Endothelial cell of umbilical vein (primary cell): ENCODE results near the gene TSPAN10. TPM values are rescaled to one million over a fixed set of nuclear protein-coding genes. Genes with fewer than 3 reads are reported as not detected.

ENCODE experiments used
- BruUV-seq: library from RNA; stranded (reverse); fragments of 400-500 nt; replicated peaks from 2 replicates; lab custom pipeline; 2021; lab: Mats Ljungman, UMichigan
- CTCF ChIA-PET: fragments of 300-600, 350-600 bp; sonication (Branson Sonifier 250); formaldehyde crosslinking; loops from one replicate; lab custom pipeline; 2021; ENCODE audit warnings: antibody characterized with exemption, inconsistent platforms; lab: Charles Lee
- POLR2A ChIA-PET: fragments of 300-600, 350-600 bp; sonication (Branson Sonifier 250); formaldehyde crosslinking; loops from one replicate; lab custom pipeline; 2021; ENCODE audit warnings: antibody characterized with exemption, inconsistent platforms; lab: Charles Lee
- DNase-seq: peaks from one replicate; pipeline ENCODE4 v3.0.0-alpha.2; 2011; ENCODE audit warnings: low read depth, low spot score
- FAIRE-seq: peaks from 2 replicates; lab custom pipeline; 2011; peaks lifted over from hg19 to GRCh38; lab: Jason Lieb, UNC
- H2AFZ ChIP-seq: 2 replicates; pipeline ENCODE4 v1.6.0; 2012; ENCODE audit warnings: low read depth, low read length, control low read depth, inconsistent platforms
- H3K27ac ChIP-seq: 2 replicates; pipeline ENCODE4 v1.5.1; 2011; ENCODE audit warnings: low read depth, mild to moderate bottlenecking, control low read depth, low read length, moderate library complexity; ENCODE audit not compliant: insufficient read depth
- H3K27me3 ChIP-seq, 2 experiments: 2 replicates each; pipeline versions ENCODE4 v1.6.0 to v1.6.1; 2011; ENCODE audit warnings: low read length in 2 of 2, mixed read lengths in 1 of 2; ENCODE audit not compliant: control insufficient read depth in 2 of 2, insufficient read depth in 2 of 2
- H3K36me3 ChIP-seq, 2 experiments: 2 replicates in 1 of 2; 3 replicates in 1 of 2; pipeline ENCODE4 v1.5.1; 2011; ENCODE audit warnings: low read length in 2 of 2, mild to moderate bottlenecking in 1 of 2, moderate library complexity in 1 of 2; ENCODE audit not compliant: control insufficient read depth in 2 of 2, insufficient read depth in 2 of 2; ENCODE audit errors: extremely low read depth in 1 of 2
- H3K4me1 ChIP-seq: 3 replicates; pipeline ENCODE4 v1.5.1; 2011; ENCODE audit warnings: mild to moderate bottlenecking, low read length; ENCODE audit not compliant: control insufficient read depth, insufficient read depth; ENCODE audit errors: extremely low read depth
- H3K4me2 ChIP-seq: 2 replicates; pipeline ENCODE4 v1.6.1; 2011; ENCODE audit warnings: low read length, control low read depth, mixed read lengths; ENCODE audit not compliant: insufficient read depth
- H3K4me3 ChIP-seq, 3 experiments: fragments of 200-600 bp in 1 of 3; sonication (generic), shearing (Covaris generic) in 1 of 3; replicated peaks in 1 of 3; 2 replicates each; pipeline ENCODE4 v1.5.1; 2011 to 2016; ENCODE audit warnings: control low read depth in 3 of 3, low read length in 3 of 3, mild to moderate bottlenecking in 2 of 3, inconsistent platforms in 1 of 3, low read depth in 1 of 3, moderate library complexity in 1 of 3; ENCODE audit not compliant: insufficient read depth in 1 of 3
- H3K79me2 ChIP-seq: 2 replicates; pipeline ENCODE4 v1.6.0; 2012; ENCODE audit warnings: low read length, inconsistent platforms; ENCODE audit not compliant: control insufficient read depth, insufficient read depth
- H3K9ac ChIP-seq: replicated peaks from 2 replicates; pipeline ENCODE3; 2011; ENCODE audit warnings: low read length, control low read depth; ENCODE audit not compliant: insufficient read depth; ENCODE audit errors: extremely low read depth
- H3K9me1 ChIP-seq: replicated peaks from 3 replicates; pipeline ENCODE4 v1.6.0; 2011; ENCODE audit warnings: mild to moderate bottlenecking, low read length; ENCODE audit not compliant: control insufficient read depth, insufficient read depth; ENCODE audit errors: extremely low read depth
- H3K9me3 ChIP-seq: replicated peaks from 2 replicates; pipeline ENCODE4 v1.5.1; 2012; ENCODE audit warnings: low read length, inconsistent platforms; ENCODE audit not compliant: control insufficient read depth, insufficient read depth
- H4K20me1 ChIP-seq: replicated peaks from 2 replicates; pipeline ENCODE3; 2011; ENCODE audit warnings: mild to moderate bottlenecking, low read length; ENCODE audit not compliant: control insufficient read depth, insufficient read depth; ENCODE audit errors: extremely low read depth
- EZH2 ChIP-seq: IDR thresholded peaks from 2 replicates; pipeline ENCODE4 v1.6.1; 2012; ENCODE audit warnings: borderline replicate concordance, low read depth, mild to moderate bottlenecking, moderate library complexity, low read length, inconsistent platforms; ENCODE audit not compliant: severe bottlenecking
- JUN ChIP-seq: IDR thresholded peaks from 2 replicates; pipeline ENCODE4 v1.6.1; 2011; ENCODE audit warnings: borderline replicate concordance, low read depth; ENCODE audit not compliant: insufficient read length, insufficient read depth
- MAX ChIP-seq: IDR thresholded peaks from 2 replicates; pipeline ENCODE4 v1.6.1; 2011; ENCODE audit not compliant: insufficient read depth, insufficient read length
- MYC ChIP-seq: IDR thresholded peaks from one replicate; pipeline ENCODE4 v1.6.1; 2011; ENCODE audit warnings: mild to moderate bottlenecking, low read depth, low read length
- POLR2A ChIP-seq: IDR thresholded peaks from 2 replicates; pipeline ENCODE4 v1.6.1; 2012; ENCODE audit warnings: low read depth, mild to moderate bottlenecking, control low read depth, low read length
- POLR2AphosphoS5 ChIP-seq: IDR thresholded peaks from 2 replicates; pipeline ENCODE4 v1.6.1; 2012; ENCODE audit warnings: low read depth, mild to moderate bottlenecking, control low read depth, low read length, moderate library complexity; ENCODE audit not compliant: insufficient read depth
- dilution Hi-C: fragments of 300-500 bp; cut with MboI; formaldehyde crosslinking; loops from one replicate; pipeline ENCODE4 v1.15.0; 2019; ENCODE audit warnings: low sequenced_read_pairs; ENCODE audit not compliant: extremely low pct_ligation_motif_present
- intact Hi-C: fragments of 100-400 bp; cut with micrococcal nuclease; formaldehyde crosslinking; loops from one replicate; pipeline ENCODE4 v1.10.0; 2022
- polyA plus RNA-seq, 4 experiments: library from polyadenylated mRNA; depleted of rRNA in 3 of 4; stranded (reverse) in 3 of 4; unstranded in 1 of 4; fragments of >200 nt; gene quantifications; 2 replicates each; pipeline versions ENCODE4 v1.2.1 to v1.2.3, GENCODE V29; 2011 to 2012; ENCODE audit warnings: missing spikeins in 1 of 4
- total RNA-seq: library from RNA; stranded (reverse); gene quantifications from 2 replicates; pipeline ENCODE4 v1.2.3, GENCODE V29; 2021
- TF ChIP-seq, protein P1 (sequence below), 2 donors: IDR thresholded peaks; 1 replicate in 1 of 2; 2 replicates in 1 of 2; pipeline ENCODE4 v1.5.1; 2011; ENCODE audit warnings: low read length in 2 of 2, mild to moderate bottlenecking in 2 of 2, moderate library complexity in 2 of 2, control low read depth in 1 of 2, inconsistent platforms in 1 of 2, low read depth in 1 of 2; ENCODE audit not compliant: insufficient read depth in 1 of 2; ENCODE audit errors: extremely low read depth in 1 of 2

Gene TSPAN10
- total and polyA plus RNA-seq, 2 donors (not counting 3 experiments of a cell fraction or from before 2014, with no cell fraction given) = 0.91 to 1.1 TPM

DNA sequence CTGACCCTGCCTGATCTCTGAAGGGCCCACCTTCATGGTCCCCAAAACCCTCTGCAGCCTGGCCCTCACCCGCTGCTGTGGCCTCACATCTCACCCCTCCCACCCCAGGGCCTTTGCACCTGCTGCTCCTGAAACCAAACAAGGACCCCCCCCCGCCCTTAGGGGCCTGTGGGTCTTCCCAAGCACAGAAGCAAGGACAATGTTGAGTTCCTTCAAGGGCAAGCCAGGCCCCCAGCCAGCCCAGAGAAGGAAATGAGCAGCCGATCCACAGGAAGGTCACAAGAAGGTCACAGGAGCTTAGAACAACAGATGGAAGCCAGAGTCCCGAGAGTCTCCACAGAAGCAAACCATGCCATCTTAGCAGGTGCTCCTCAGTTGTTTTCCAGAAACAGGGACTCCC lies 19.8 kb downstream of the TSPAN10 start:
- H4K20me1 ChIP-seq = no peaks in the 10 kb centered on the region
- DNase-seq (peak; percentile 53), FAIRE-seq (peak; percentile 70)
- H3K4me2 ChIP-seq = no peak overlapping the region
- H3K36me3 ChIP-seq = no peaks in the 10 kb centered on the region
- H3K4me1 ChIP-seq = peaks cover 9% of the 10 kb centered on the region
- no peak overlapping the region for H3K4me3 ChIP-seq
- CTCF ChIA-PET = no interaction called here
- POLR2A ChIA-PET = interaction anchor here (2.1 kb wide), 1 partner anchor 21 kb away, joined by 4 read pairs; no protein-coding TSS in a partner anchor
- no peaks in the 10 kb centered on the region for H3K27me3 ChIP-seq
- no peaks in the 10 kb centered on the region for H3K9me1 ChIP-seq
- no peak overlapping the region for H3K9ac ChIP-seq
- peak overlapping the region; percentile 13 for H2AFZ ChIP-seq
- dilution Hi-C loops = no loop called here
- no TSS peak for BruUV-seq
- no peaks in the 10 kb centered on the region for H3K9me3 ChIP-seq
- H3K27ac ChIP-seq = no peak overlapping the region
- intact Hi-C loops = no loop called here
- TF ChIP-seq POLR2AphosphoS5 (no peak), POLR2A (no peak), MYC (no peak), JUN (no peak), EZH2 (no peak)
- H3K79me2 ChIP-seq = no peaks in the 10 kb centered on the region

- dilution Hi-C loops (no loop called here), intact Hi-C loops (no loop called here)
- Histone ChIP-seq H3K36me3 (peaks cover 0 to under 1% of the 10 kb centered on the region in 2 experiments), H3K79me2 (no peaks in the 10 kb centered on the region), H3K27ac (no peak overlapping the region), H2AFZ (no peak overlapping the region), H3K4me1 (peaks cover 9% of the 10 kb centered on the region), H3K4me2 (no peak overlapping the region), H3K9me3 (no peaks in the 10 kb centered on the region), H3K4me3 (no peak overlapping the region), H3K27me3 (no peaks in the 10 kb centered on the region), H3K9ac (no peak overlapping the region), H3K9me1 (no peaks in the 10 kb centered on the region), H4K20me1 (no peaks in the 10 kb centered on the region)
- no TSS peak for BruUV-seq
- CTCF ChIA-PET = no interaction called here
- DNase-seq (no peak), FAIRE-seq (no peak)
- POLR2A ChIA-PET = interaction anchor here (0.6 kb wide), 1 partner anchor 9 kb away, joined by 3 read pairs; no protein-coding TSS in a partner anchor
- TF ChIP-seq, protein P1, sequence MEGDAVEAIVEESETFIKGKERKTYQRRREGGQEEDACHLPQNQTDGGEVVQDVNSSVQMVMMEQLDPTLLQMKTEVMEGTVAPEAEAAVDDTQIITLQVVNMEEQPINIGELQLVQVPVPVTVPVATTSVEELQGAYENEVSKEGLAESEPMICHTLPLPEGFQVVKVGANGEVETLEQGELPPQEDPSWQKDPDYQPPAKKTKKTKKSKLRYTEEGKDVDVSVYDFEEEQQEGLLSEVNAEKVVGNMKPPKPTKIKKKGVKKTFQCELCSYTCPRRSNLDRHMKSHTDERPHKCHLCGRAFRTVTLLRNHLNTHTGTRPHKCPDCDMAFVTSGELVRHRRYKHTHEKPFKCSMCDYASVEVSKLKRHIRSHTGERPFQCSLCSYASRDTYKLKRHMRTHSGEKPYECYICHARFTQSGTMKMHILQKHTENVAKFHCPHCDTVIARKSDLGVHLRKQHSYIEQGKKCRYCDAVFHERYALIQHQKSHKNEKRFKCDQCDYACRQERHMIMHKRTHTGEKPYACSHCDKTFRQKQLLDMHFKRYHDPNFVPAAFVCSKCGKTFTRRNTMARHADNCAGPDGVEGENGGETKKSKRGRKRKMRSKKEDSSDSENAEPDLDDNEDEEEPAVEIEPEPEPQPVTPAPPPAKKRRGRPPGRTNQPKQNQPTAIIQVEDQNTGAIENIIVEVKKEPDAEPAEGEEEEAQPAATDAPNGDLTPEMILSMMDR (IDR thresholded peaks at IDR 0.05; ENCODE audit: extremely low read depth in 1 of 2, insufficient read depth in 1 of 2, low read depth in 1 of 2, low read length in 2 of 2) = no peak
- TF ChIP-seq MAX = no peak
These were observed 22.0 kb downstream of the TSPAN10 start for GRCh38 chr17:81659038-81659437.
